Measurements from ENCODE around the gene UBE2V1.
A peak's percentile ranks its signal among the peaks of the same experiment; 100 is the strongest.

Gene UBE2V1

GRCh38 chr20:50042370-50043313 is 70.3 kb downstream of the UBE2V1 start:
- DNase-seq = no peak

- no peak for DNase-seq
Measured at GRCh38 chr20:50041246-50041873, 71.6 kb downstream of the UBE2V1 start.

GRCh38 chr20:50040432-50041245 is 72.3 kb downstream of the UBE2V1 start:
- DNase-seq = no peak

GRCh38 chr20:50039706-50040431 is 73.1 kb downstream of the UBE2V1 start:
- DNase-seq = peak; percentile 19

- DNase-seq = no peak
Measured at GRCh38 chr20:50038574-50038991, 74.4 kb downstream of the UBE2V1 start.

- DNase-seq = no peak
Measured at GRCh38 chr20:50038169-50038568, 74.8 kb downstream of the UBE2V1 start.

GRCh38 chr20:50037575-50037974 is 75.4 kb downstream of the UBE2V1 start:
- no peak for DNase-seq

GRCh38 chr20:50037123-50037522 is 75.8 kb downstream of the UBE2V1 start:
- DNase-seq = no peak

GRCh38 chr20:50036703-50037102 is 76.2 kb downstream of the UBE2V1 start:
- no peak for DNase-seq

GRCh38 chr20:50034567-50035180 is 78.3 kb downstream of the UBE2V1 start:
- peak; percentile 76 for DNase-seq

GRCh38 chr20:50032955-50033666 is 79.8 kb downstream of the UBE2V1 start:
- no peak for DNase-seq
